ENCODE data around the gene CENPT.
A peak's percentile ranks its signal among the peaks of the same experiment; 100 is the strongest.

Gene CENPT

GRCh38 chr16:67892899-67893742, 45.6 kb upstream of the CENPT start, which contains the start of gene PSKH1:
TSS of gene PSKH1 (plus strand) at chr16:67893254. CDS start at chr16:67908750, 15,496 bp downstream.
- Histone ChIP-seq H3K27me3 (ENCODE audit: low read length) (no peaks in the 10 kb centered on the region), H3F3A (ENCODE audit: insufficient read depth) (no peaks in the 10 kb centered on the region; the same call in 1 of the 2 replicates), H4K20me1 (ENCODE audit: low read depth, low read length) (no peaks in the 10 kb centered on the region), H3K9ac (ENCODE audit: low read length) (peak within 1 kb of the TSS; percentile 76), H3K4me2 (ENCODE audit: low read depth, low read length, poor library complexity, severe bottlenecking) (peak within 1 kb of the TSS; percentile 93), H3K9me2 (replicated peaks; ENCODE audit: insufficient read depth, low read length) (no peaks in the 10 kb centered on the region), H3K36me3 (ENCODE audit: low read length) (no peaks in the 10 kb centered on the region), H2AFZ (ENCODE audit: low read depth, low read length, severe bottlenecking) (peak within 1 kb of the TSS; percentile 81), H3K9me3 (ENCODE audit: insufficient read depth, low read length) (no peaks in the 10 kb centered on the region), H3K79me2 (ENCODE audit: insufficient read depth, low read length) (peaks cover 14% of the 10 kb centered on the region), H3K27ac (ENCODE audit: low read depth, low read length) (peak within 1 kb of the TSS; percentile 20; the same call in 1 of the 2 replicates), H3K4me3 (ENCODE audit: insufficient read depth, low read length, poor library complexity, severe bottlenecking) (peak within 1 kb of the TSS; percentile 92)
- TF ChIP-seq CTCF (IDR thresholded peaks at IDR 0.05; ENCODE audit: insufficient read depth, low read length, poor library complexity, severe bottlenecking), result no peak
- TF ChIP-seq EZH2phosphoT487 (conservative IDR thresholded peaks at IDR 0.05; ENCODE audit: low read length), result no peak

GRCh38 chr16:67892375-67892774, 44.9 kb upstream of the CENPT start:
- H3K36me3 ChIP-seq (ENCODE audit: low read length), result no peaks in the 10 kb centered on the region
- peak overlapping the region; percentile 81 for H2AFZ ChIP-seq (ENCODE audit: low read depth, low read length, severe bottlenecking)
- H3K9me2 ChIP-seq (replicated peaks; ENCODE audit: insufficient read depth, low read length), result no peaks in the 10 kb centered on the region
- H3K9me3 ChIP-seq (ENCODE audit: insufficient read depth, low read length), result no peaks in the 10 kb centered on the region
- peak overlapping the region; percentile 59 for H3K4me3 ChIP-seq (ENCODE audit: insufficient read depth, low read length, poor library complexity, severe bottlenecking)
- H3K27ac ChIP-seq (ENCODE audit: low read depth, low read length), result peak overlapping the region; percentile 20; the same call in 1 of the 2 replicates
- no peaks in the 10 kb centered on the region for H4K20me1 ChIP-seq (ENCODE audit: low read depth, low read length)
- peak overlapping the region; percentile 93 for H3K4me2 ChIP-seq (ENCODE audit: low read depth, low read length, poor library complexity, severe bottlenecking)
- H3K9ac ChIP-seq (ENCODE audit: low read length), result peak overlapping the region; percentile 76
- TF ChIP-seq EZH2phosphoT487 (conservative IDR thresholded peaks at IDR 0.05; ENCODE audit: low read length) (no peak), CTCF (IDR thresholded peaks at IDR 0.05; ENCODE audit: insufficient read depth, low read length, poor library complexity, severe bottlenecking) (no peak)
- no peaks in the 10 kb centered on the region for H3K27me3 ChIP-seq (ENCODE audit: low read length)
- no peaks in the 10 kb centered on the region; the same call in 1 of the 2 replicates for H3F3A ChIP-seq (ENCODE audit: insufficient read depth)
- H3K79me2 ChIP-seq (ENCODE audit: insufficient read depth, low read length), result peaks cover 14% of the 10 kb centered on the region

- TF ChIP-seq EZH2phosphoT487 (conservative IDR thresholded peaks at IDR 0.05; ENCODE audit: low read length) (no peak), CTCF (IDR thresholded peaks at IDR 0.05; ENCODE audit: insufficient read depth, low read length, poor library complexity, severe bottlenecking) (no peak)
- Histone ChIP-seq H3K9me3 (ENCODE audit: insufficient read depth, low read length) (no peaks in the 10 kb centered on the region), H3F3A (ENCODE audit: insufficient read depth) (no peaks in the 10 kb centered on the region; the same call in 1 of the 2 replicates), H3K27me3 (ENCODE audit: low read length) (no peaks in the 10 kb centered on the region), H3K4me3 (ENCODE audit: insufficient read depth, low read length, poor library complexity, severe bottlenecking) (no peak overlapping the region), H3K36me3 (ENCODE audit: low read length) (no peaks in the 10 kb centered on the region), H3K9me2 (replicated peaks; ENCODE audit: insufficient read depth, low read length) (no peaks in the 10 kb centered on the region), H2AFZ (ENCODE audit: low read depth, low read length, severe bottlenecking) (no peak overlapping the region), H3K4me2 (ENCODE audit: low read depth, low read length, poor library complexity, severe bottlenecking) (no peak overlapping the region), H3K27ac (ENCODE audit: low read depth, low read length) (no peak overlapping the region), H3K79me2 (ENCODE audit: insufficient read depth, low read length) (no peaks in the 10 kb centered on the region), H3K9ac (ENCODE audit: low read length) (no peak overlapping the region), H4K20me1 (ENCODE audit: low read depth, low read length) (no peaks in the 10 kb centered on the region)
Measured at GRCh38 chr16:67888331-67888730, 40.8 kb upstream of the CENPT start.
